22Rv1 (cell line): Measurements from ENCODE around the gene ERICH6.

Experiments
- ZFX ChIP-seq: fragments of 450-650 bp; IDR thresholded peaks from 2 replicates; pipeline ENCODE4 v1.6.1; 2017; ENCODE audit warnings: antibody characterized with exemption, borderline replicate concordance
- TF ChIP-seq, protein P1 (sequence below): fragments of 450-650 bp; IDR thresholded peaks from 2 replicates; pipeline ENCODE4 v1.5.1; 2017; ENCODE audit warnings: mild to moderate bottlenecking

DNA sequence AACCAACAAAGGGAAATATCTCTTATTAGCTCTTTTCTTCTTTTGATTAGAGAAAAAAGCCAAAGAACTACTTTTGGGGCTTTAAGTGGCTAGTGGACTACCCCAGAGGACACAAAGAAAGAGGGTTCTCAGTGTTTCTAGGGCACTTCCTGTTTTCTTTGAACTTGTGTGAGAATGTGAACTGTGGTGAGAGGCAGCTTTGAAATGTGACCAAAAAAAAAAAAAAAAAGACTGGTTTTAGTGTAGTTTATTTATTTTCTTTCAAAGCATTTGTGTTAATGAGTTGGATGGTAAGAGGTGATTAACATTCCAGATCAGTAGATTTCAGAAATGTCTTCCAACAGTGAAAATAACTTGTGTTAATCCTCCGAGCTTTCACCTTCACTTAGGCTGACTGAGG is 68.2 kb downstream of the ERICH6 start:
- TF ChIP-seq, protein P1, sequence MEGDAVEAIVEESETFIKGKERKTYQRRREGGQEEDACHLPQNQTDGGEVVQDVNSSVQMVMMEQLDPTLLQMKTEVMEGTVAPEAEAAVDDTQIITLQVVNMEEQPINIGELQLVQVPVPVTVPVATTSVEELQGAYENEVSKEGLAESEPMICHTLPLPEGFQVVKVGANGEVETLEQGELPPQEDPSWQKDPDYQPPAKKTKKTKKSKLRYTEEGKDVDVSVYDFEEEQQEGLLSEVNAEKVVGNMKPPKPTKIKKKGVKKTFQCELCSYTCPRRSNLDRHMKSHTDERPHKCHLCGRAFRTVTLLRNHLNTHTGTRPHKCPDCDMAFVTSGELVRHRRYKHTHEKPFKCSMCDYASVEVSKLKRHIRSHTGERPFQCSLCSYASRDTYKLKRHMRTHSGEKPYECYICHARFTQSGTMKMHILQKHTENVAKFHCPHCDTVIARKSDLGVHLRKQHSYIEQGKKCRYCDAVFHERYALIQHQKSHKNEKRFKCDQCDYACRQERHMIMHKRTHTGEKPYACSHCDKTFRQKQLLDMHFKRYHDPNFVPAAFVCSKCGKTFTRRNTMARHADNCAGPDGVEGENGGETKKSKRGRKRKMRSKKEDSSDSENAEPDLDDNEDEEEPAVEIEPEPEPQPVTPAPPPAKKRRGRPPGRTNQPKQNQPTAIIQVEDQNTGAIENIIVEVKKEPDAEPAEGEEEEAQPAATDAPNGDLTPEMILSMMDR = no peak
- no peak for TF ChIP-seq ZFX
